Vagina (tissue), 2 donors: ENCODE results near the gene CCDC177. TPM values are rescaled to one million over a fixed set of nuclear protein-coding genes. Genes with fewer than 3 reads are reported as not detected.
A peak's percentile ranks its signal among the peaks of the same experiment; 100 is the strongest.

Experiments
- DNase-seq, 2 donors: peaks; one replicate each; pipeline ENCODE4 v3.0.0-alpha.2; 2017; ENCODE audit errors: extremely low spot score in 2 of 2
- H3K27ac ChIP-seq: fragments of 200-600 bp; sonication (generic); one replicate; pipeline ENCODE4 v1.5.1; 2019
- H3K27me3 ChIP-seq: fragments of 200-600 bp; sonication (generic); one replicate; pipeline ENCODE4 v1.5.1; 2019
- H3K36me3 ChIP-seq, 2 donors: fragments of 200-600 bp; sonication (generic); one replicate each; pipeline ENCODE4 v1.5.1; 2017 to 2019
- H3K4me1 ChIP-seq: fragments of 200-600 bp; sonication (generic); one replicate; pipeline ENCODE4 v1.5.1; 2019
- H3K4me3 ChIP-seq, 2 donors: fragments of 200-600 bp; sonication (generic); 1 replicate in 1 of 2; 2 replicates in 1 of 2; pipeline ENCODE4 v1.5.1; 2016 to 2019
- H3K9me3 ChIP-seq: fragments of 200-600 bp; sonication (generic); one replicate; pipeline ENCODE4 v1.5.1; 2019
- POLR2A ChIP-seq, 2 donors: fragments of 450-650 bp; IDR thresholded peaks; one replicate each; pipeline ENCODE4 v1.6.1; 2017; ENCODE audit warnings: antibody characterized with exemption in 2 of 2, mild to moderate bottlenecking in 2 of 2, moderate library complexity in 2 of 2
- POLR2AphosphoS5 ChIP-seq, 2 donors: sonication (generic); formaldehyde crosslinking; IDR thresholded peaks; one replicate each; pipeline ENCODE4 v1.9.0; 2017; ENCODE audit warnings: antibody characterized with exemption in 2 of 2, mild to moderate bottlenecking in 2 of 2, low read depth in 1 of 2; ENCODE audit not compliant: insufficient read depth in 1 of 2
- intact Hi-C: fragments of 100-400 bp; cut with DNase I; formaldehyde crosslinking; loops from one replicate; pipeline ENCODE4 v1.15.1; 2023
- total RNA-seq: library from RNA; depleted of rRNA; stranded (reverse); fragments of >200 nt; gene quantifications from one replicate; pipeline ENCODE4 v1.2.3, GENCODE V29; 2016
- TF ChIP-seq, protein P1 (sequence below), 3 experiments: fragments of 450-650 bp in 2 of 3; fragments of 200-600 bp in 1 of 3; sonication (generic) in 1 of 3; IDR thresholded peaks; one replicate each; pipeline ENCODE4 v1.5.1; 2017 to 2019; ENCODE audit warnings: antibody characterized with exemption in 3 of 3, mild to moderate bottlenecking in 2 of 3, moderate library complexity in 2 of 3

CCDC177 gene
- total RNA-seq, 1 donor from 2014 or later = not detected

DNA sequence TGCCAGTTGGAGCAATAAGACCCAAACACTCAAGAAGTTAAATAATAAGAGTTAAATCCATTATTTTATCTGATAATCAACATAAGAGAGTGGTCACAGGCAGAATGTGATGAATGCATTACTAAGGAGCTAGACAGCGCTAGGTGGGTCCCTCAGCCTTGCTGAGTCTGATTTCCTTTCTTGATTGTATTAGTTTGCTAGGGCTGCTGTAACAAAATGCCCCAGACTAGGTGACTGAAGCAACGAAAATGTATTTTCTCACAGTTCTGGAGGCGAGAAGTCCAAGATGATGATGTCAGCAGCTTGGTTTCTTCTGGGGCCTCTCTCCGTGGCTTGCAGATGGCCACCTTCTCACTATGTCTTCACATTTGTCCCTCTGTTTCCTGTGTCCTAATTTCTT, 8.2 kb upstream of the CCDC177 start:
- no peak for TF ChIP-seq POLR2AphosphoS5 (IDR thresholded peaks at IDR 0.05; ENCODE audit: insufficient read depth in 1 of 2, low read depth in 1 of 2)
- Histone ChIP-seq H3K4me1 (peaks cover 13% of the 10 kb centered on the region), H3K27ac (no peak overlapping the region), H3K9me3 (no peaks in the 10 kb centered on the region), H3K27me3 (no peaks in the 10 kb centered on the region), H3K4me3 (no peak overlapping the region), H3K36me3 (no peaks in the 10 kb centered on the region)
- DNase-seq = no peak
- intact Hi-C loops = no loop called here

DNA sequence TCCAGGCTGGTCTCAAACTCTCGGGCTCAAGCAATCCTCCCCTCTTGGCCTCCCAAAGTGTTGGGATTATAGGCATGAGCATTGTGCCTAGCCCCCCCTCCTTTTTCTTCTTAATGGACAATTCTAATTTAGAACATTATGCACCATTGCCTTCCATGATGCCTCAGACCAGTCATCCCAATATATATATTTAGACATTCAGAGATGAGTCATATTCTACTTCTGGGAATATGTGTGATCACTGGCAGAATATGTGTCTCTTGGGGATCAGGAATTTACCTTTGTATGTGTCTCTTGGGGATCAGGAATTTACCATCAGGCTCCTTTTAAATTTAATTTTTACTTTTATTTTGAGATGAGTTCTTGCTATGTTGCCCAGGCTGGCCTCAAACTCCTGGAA, 7.5 kb upstream of the CCDC177 start:
- H3K4me3 ChIP-seq = no peak overlapping the region
- H3K36me3 ChIP-seq = no peaks in the 10 kb centered on the region
- DNase-seq = no peak
- intact Hi-C loops = no loop called here
- H3K9me3 ChIP-seq = no peaks in the 10 kb centered on the region
- H3K27me3 ChIP-seq = no peaks in the 10 kb centered on the region
- no peak overlapping the region for H3K27ac ChIP-seq
- peaks cover 13% of the 10 kb centered on the region for H3K4me1 ChIP-seq
- TF ChIP-seq POLR2AphosphoS5 (IDR thresholded peaks at IDR 0.05; ENCODE audit: insufficient read depth in 1 of 2, low read depth in 1 of 2) = no peak
- no peak for TF ChIP-seq POLR2A (IDR thresholded peaks at IDR 0.05)
- TF ChIP-seq, protein P1, sequence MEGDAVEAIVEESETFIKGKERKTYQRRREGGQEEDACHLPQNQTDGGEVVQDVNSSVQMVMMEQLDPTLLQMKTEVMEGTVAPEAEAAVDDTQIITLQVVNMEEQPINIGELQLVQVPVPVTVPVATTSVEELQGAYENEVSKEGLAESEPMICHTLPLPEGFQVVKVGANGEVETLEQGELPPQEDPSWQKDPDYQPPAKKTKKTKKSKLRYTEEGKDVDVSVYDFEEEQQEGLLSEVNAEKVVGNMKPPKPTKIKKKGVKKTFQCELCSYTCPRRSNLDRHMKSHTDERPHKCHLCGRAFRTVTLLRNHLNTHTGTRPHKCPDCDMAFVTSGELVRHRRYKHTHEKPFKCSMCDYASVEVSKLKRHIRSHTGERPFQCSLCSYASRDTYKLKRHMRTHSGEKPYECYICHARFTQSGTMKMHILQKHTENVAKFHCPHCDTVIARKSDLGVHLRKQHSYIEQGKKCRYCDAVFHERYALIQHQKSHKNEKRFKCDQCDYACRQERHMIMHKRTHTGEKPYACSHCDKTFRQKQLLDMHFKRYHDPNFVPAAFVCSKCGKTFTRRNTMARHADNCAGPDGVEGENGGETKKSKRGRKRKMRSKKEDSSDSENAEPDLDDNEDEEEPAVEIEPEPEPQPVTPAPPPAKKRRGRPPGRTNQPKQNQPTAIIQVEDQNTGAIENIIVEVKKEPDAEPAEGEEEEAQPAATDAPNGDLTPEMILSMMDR (IDR thresholded peaks at IDR 0.05) = no peak

DNA sequence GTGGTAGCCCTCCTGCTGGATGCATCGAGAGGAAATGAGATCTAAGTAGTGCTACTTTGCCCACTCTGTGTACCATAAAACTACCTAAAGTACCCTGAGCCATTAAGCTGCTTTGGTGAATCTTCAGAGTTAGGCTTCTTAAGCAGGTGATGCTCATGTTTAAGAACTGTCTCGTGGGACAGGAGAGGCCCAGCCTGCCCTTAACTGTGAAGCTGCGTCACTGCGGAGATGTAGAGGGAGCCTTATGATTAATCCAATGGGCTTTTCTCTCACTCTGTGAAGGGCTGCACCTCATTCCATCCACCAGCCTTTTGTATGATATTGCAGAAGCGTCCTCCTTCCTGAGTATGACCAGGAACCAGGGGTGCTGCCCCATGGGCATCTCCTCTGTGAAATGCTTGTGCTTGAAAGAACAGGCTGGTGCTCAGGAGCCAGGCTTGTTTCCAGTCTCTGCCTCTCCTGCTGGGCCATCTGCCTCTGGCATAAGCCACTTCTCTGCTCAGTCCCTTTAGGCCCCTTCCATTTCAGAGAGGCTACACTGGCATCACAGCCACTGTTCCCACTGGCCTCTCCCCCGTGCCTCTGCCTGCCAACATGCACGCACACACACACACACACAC, 6.8 kb upstream of the CCDC177 start:
- Histone ChIP-seq H3K4me1 (peaks cover 9% of the 10 kb centered on the region), H3K27me3 (no peaks in the 10 kb centered on the region), H3K36me3 (no peaks in the 10 kb centered on the region), H3K9me3 (no peaks in the 10 kb centered on the region), H3K4me3 (no peak overlapping the region), H3K27ac (no peak overlapping the region)
- DNase-seq = no peak
- intact Hi-C loops = no loop called here
- TF ChIP-seq, protein P1 (IDR thresholded peaks at IDR 0.05) = no peak
- TF ChIP-seq POLR2AphosphoS5 (IDR thresholded peaks at IDR 0.05; ENCODE audit: insufficient read depth in 1 of 2, low read depth in 1 of 2) (no peak), POLR2A (IDR thresholded peaks at IDR 0.05) (no peak)

DNA sequence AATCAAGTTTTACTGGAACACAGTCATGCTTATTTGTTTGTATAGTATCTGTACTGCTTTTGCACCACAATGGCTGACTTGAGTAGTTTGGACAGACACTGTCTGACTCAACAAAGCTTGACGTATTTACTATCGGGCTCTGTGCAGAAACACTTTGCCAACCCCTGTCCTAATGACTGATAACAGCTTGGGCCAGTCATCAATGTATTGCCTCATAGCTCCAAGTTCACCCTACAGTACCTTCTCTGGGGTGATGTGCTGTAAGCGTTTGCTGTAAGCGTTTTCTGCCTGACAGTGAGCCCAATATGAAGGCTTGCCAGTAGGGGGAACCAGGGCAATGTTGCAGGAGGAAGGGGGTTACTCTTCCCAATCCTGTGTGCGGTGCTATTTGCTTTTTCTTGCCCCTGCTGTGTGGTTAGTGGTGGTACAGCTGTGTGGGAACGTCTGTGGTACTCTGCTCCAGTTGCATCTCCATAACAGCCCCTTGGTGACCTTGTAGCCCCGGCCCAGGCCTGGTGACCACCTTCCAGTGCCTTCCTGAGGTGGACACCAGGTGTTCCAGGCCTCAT, 5.4 kb upstream of the CCDC177 start:
- no peaks in the 10 kb centered on the region for H3K36me3 ChIP-seq
- H3K27ac ChIP-seq = no peak overlapping the region
- no peaks in the 10 kb centered on the region for H3K9me3 ChIP-seq
- no peaks in the 10 kb centered on the region for H3K4me1 ChIP-seq
- H3K4me3 ChIP-seq = no peak overlapping the region
- DNase-seq = no peak
- TF ChIP-seq POLR2AphosphoS5 (IDR thresholded peaks at IDR 0.05; ENCODE audit: insufficient read depth in 1 of 2, low read depth in 1 of 2) (peak in 1 of 2 donors; percentile 27), POLR2A (IDR thresholded peaks at IDR 0.05) (no peak)
- H3K27me3 ChIP-seq = no peaks in the 10 kb centered on the region
- intact Hi-C loops = no loop called here

DNA sequence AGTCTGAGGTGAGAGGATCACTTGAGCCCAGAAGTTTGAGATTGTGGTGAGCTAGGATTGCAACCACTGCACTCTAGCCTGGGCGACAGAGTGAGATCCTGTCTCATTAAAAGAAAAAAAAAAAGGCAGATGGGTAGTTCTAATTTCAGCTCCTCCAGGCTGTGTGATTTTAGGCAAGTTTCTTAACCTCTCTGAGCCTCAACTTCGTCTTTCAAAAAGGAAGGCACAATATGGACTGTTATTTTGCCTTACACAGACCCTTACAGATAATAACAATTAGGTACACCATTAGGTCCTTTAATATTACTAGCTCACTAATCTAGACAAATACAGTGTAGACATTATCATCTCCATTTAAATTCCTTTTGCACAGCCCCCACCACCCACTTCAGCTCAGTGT, 4.8 kb upstream of the CCDC177 start:
- no peaks in the 10 kb centered on the region for H3K27me3 ChIP-seq
- no peaks in the 10 kb centered on the region for H3K36me3 ChIP-seq
- TF ChIP-seq POLR2AphosphoS5 (IDR thresholded peaks at IDR 0.05; ENCODE audit: insufficient read depth in 1 of 2, low read depth in 1 of 2) = no peak
- TF ChIP-seq, protein P1 (IDR thresholded peaks at IDR 0.05) = no peak
- no peak for TF ChIP-seq POLR2A (IDR thresholded peaks at IDR 0.05)
- H3K9me3 ChIP-seq = no peaks in the 10 kb centered on the region
- intact Hi-C loops = loop anchor here (10.0 kb wide), 1 partner anchor 1005 kb away; no protein-coding TSS in a partner anchor
- DNase-seq = no peak
- peaks cover 4% of the 10 kb centered on the region for H3K4me1 ChIP-seq
- no peak overlapping the region for H3K4me3 ChIP-seq
- no peak overlapping the region for H3K27ac ChIP-seq

DNA sequence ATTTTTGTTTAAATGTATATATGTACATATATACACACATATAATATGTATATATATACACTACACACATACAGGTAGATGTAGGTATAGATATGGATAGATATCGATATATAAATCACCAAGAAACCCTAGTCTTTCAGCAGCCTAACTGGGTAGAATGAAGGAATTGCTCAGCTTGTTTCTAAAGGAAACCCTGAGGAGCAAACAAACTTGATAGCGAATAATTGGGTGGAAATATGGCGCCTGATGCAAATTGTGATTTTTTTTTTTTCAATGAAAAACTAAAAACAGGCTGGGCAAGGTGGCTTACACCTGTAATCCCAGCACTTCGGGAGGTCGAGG, 254 bp upstream of the CCDC177 start:
- Histone ChIP-seq H3K9me3 (no peaks in the 10 kb centered on the region), H3K27ac (no peak overlapping the region), H3K4me3 (no peak overlapping the region), H3K27me3 (no peaks in the 10 kb centered on the region), H3K4me1 (peaks cover 27% of the 10 kb centered on the region), H3K36me3 (no peaks in the 10 kb centered on the region)
- intact Hi-C loops = loop anchor here (10.0 kb wide), 1 partner anchor 1010 kb away; no protein-coding TSS in a partner anchor
- DNase-seq = no peak
- TF ChIP-seq POLR2A (IDR thresholded peaks at IDR 0.05) (no peak), POLR2AphosphoS5 (IDR thresholded peaks at IDR 0.05; ENCODE audit: insufficient read depth in 1 of 2, low read depth in 1 of 2) (peak in 1 of 2 donors; percentile 4)
- TF ChIP-seq, protein P1 (IDR thresholded peaks at IDR 0.05) = peak in 1 of 3 experiments; percentile 11
